Testis (tissue), 3 donors: Measurements from ENCODE around the gene DDX24. TPM values are rescaled to one million over a fixed set of nuclear protein-coding genes. Genes with fewer than 3 reads are reported as not detected.

Experiments used
- DNase-seq: peaks from one replicate; pipeline ENCODE4 v3.0.0-alpha.2; 2019
- H3K27ac ChIP-seq, 2 donors: fragments of 200-600 bp; sonication (generic); one replicate each; pipeline ENCODE4 v1.5.1; 2019
- H3K27me3 ChIP-seq: fragments of 200-600 bp; sonication (generic); one replicate; pipeline ENCODE4 v1.5.1; 2019
- H3K36me3 ChIP-seq: fragments of 200-600 bp; sonication (generic); one replicate; pipeline ENCODE4 v1.5.1; 2017; ENCODE audit warnings: low read depth; ENCODE audit errors: missing control alignments
- H3K4me1 ChIP-seq: fragments of 200-600 bp; sonication (generic); one replicate; pipeline ENCODE4 v1.5.1; 2019
- H3K4me3 ChIP-seq, 2 donors: fragments of 200-600 bp; sonication (generic); one replicate each; pipeline ENCODE4 v1.5.1; 2017 to 2019
- H3K9me3 ChIP-seq: fragments of 200-600 bp; sonication (generic); one replicate; pipeline ENCODE4 v1.5.1; 2017
- POLR2A ChIP-seq: fragments of 450-650 bp; IDR thresholded peaks from one replicate; pipeline ENCODE4 v1.6.1; 2017; ENCODE audit warnings: antibody characterized with exemption, mild to moderate bottlenecking, moderate library complexity
- WGBS, 2 donors: methylation state at CpG; one replicate each; pipeline ENCODE4 v1.1.5; 2018; 5-methylcytosine and 5-hydroxymethylcytosine counted together
- intact Hi-C: fragments of 100-400 bp; cut with DNase I; formaldehyde crosslinking; loops from one replicate; pipeline ENCODE4 v1.15.1; 2023; ENCODE audit warnings: low total_unique reads
- polyA plus RNA-seq: library from polyadenylated mRNA; stranded (reverse); fragments of 350-450 nt; fragmentation: Illumina TruSeq; extraction: RNeasy Lipid Tissue Mini Kit (QIAGEN cat#74804); gene quantifications from one replicate; pipeline ENCODE4 v1.2.3, GENCODE V29; 2014; ENCODE audit warnings: low read depth, low replicate concordance; ENCODE audit not compliant: insufficient read depth
- total RNA-seq, 2 donors: library from RNA; depleted of rRNA; stranded (reverse); fragments of >200 nt; gene quantifications; one replicate each; pipeline ENCODE4 v1.2.3, GENCODE V29; 2016
- TF ChIP-seq, protein P1 (sequence below), 3 experiments: fragments of 450-650 bp in 2 of 3; fragments of 200-600 bp in 1 of 3; sonication (generic) in 1 of 3; IDR thresholded peaks; one replicate each; pipeline ENCODE4 v1.5.1; 2016 to 2019; ENCODE audit warnings: antibody characterized with exemption in 3 of 3, mild to moderate bottlenecking in 2 of 3, moderate library complexity in 1 of 3

DDX24 gene
- total and polyA plus RNA-seq, 3 donors from 2014 or later: 378 to 485 (median 431) TPM

DNA sequence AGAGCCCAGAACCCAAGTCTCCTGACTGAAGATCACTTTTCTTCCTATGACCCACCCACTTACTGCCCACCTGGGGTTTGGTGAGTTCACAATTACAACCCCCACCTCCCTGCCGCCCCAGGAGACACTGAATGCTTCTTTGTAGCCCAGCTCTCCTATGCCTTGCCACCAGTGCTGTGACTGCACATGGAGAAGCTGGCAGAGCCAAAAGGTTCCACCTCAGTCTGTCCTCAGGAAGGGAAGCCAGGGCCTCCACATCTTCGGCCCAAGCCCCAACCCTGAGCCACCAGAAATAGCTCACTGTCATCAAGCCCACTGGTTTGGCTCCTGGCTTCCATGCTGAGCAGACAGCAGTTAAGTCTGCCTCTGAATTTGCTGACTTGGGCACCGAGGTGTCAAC, 29.2 kb downstream of the DDX24 start:
- no peaks in the 10 kb centered on the region for H3K9me3 ChIP-seq

DNA sequence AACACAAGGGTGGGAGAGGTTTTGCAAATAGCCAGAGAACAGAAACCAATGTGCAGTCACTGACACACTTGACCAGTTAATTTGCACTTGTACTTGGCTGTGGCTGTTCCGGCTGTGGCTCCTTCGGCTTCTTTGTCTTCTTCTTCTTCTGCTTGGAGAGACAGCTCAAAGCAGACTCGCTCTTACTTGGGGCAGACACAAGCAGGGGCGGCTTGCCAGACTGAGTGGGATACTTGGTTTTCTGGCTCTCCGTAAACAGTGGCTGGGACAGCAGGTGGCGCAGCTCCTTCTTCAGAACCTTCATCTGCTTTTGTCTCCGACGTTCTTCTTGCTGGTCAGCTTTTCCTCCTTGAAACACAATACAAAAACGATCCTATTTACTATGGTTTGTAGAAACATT, 29.9 kb downstream of the DDX24 start:
- intact Hi-C loops: no loop called here
- H3K27ac ChIP-seq: peak overlapping the region; percentile 19 to 48
- DNase-seq: peak; percentile 84
- H3K9me3 ChIP-seq: no peaks in the 10 kb centered on the region
- H3K4me3 ChIP-seq: no peak overlapping the region
- WGBS, 2 donors: 37 to 51% methylated on average over 9 of the region's 9 CpGs
- H3K27me3 ChIP-seq: no peaks in the 10 kb centered on the region
- no peaks in the 10 kb centered on the region for H3K36me3 ChIP-seq
- TF ChIP-seq, protein P1, sequence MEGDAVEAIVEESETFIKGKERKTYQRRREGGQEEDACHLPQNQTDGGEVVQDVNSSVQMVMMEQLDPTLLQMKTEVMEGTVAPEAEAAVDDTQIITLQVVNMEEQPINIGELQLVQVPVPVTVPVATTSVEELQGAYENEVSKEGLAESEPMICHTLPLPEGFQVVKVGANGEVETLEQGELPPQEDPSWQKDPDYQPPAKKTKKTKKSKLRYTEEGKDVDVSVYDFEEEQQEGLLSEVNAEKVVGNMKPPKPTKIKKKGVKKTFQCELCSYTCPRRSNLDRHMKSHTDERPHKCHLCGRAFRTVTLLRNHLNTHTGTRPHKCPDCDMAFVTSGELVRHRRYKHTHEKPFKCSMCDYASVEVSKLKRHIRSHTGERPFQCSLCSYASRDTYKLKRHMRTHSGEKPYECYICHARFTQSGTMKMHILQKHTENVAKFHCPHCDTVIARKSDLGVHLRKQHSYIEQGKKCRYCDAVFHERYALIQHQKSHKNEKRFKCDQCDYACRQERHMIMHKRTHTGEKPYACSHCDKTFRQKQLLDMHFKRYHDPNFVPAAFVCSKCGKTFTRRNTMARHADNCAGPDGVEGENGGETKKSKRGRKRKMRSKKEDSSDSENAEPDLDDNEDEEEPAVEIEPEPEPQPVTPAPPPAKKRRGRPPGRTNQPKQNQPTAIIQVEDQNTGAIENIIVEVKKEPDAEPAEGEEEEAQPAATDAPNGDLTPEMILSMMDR (IDR thresholded peaks at IDR 0.05): peak; percentile 22 to 44 (median 43)
- no peak for TF ChIP-seq POLR2A
- H3K4me1 ChIP-seq: peaks cover 12% of the 10 kb centered on the region

More for the DNA sequence above, 29.2 kb downstream of the DDX24 start:
- H3K36me3 ChIP-seq: no peaks in the 10 kb centered on the region
- peaks cover 18% of the 10 kb centered on the region for H3K4me1 ChIP-seq
- peak; percentile 13 for DNase-seq
- no peaks in the 10 kb centered on the region for H3K27me3 ChIP-seq
- H3K27ac ChIP-seq: peak overlapping the region; percentile 19 to 48
- intact Hi-C loops: no loop called here
- H3K4me3 ChIP-seq: no peak overlapping the region
- TF ChIP-seq, protein P1 (IDR thresholded peaks at IDR 0.05): no peak
- TF ChIP-seq POLR2A: no peak
- WGBS, 2 donors: 66 to 87% methylated on average over 3 of the region's 3 CpGs

DNA sequence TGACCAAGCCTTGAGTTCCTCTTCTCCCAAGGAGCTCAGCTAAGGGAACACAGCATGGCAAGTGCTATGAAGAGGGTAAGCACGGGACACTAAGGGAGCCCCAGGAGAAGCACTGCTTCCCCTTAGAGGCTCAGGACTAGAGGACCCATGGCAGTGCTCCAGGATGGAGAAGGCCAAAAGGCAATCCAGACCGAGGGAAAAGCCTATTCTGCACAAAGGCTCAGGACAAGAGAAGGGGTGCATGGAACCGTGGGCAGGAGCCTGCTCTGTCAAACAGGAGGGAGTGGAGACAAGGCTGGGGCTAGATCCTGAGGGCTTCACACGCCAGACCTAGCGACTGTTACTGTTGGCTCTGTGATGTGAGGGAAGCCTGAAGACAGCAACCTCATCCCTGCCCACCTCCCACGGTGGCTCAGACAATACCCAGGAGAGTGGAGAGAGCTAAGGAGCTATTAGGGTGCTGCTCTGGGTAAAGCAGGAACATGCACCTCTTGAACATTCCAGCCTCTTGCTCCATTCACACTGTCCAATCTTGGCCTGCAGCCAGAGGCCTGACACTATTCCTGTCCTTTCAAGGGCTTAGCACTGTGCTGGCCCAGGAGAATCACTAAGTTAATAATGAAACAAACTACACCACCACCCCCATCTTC, 30.6 kb downstream of the DDX24 start:
- TF ChIP-seq, protein P1 (IDR thresholded peaks at IDR 0.05): no peak
- TF ChIP-seq POLR2A: no peak
- H3K27me3 ChIP-seq: no peaks in the 10 kb centered on the region
- 66 to 87% methylated on average over 6 of the region's 6 CpGs for WGBS, 2 donors
- DNase-seq: peak; percentile 48
- no peak overlapping the region for H3K4me3 ChIP-seq
- peak overlapping the region in 1 of 2 donors; percentile 11 for H3K27ac ChIP-seq
- intact Hi-C loops: no loop called here
- H3K9me3 ChIP-seq: no peaks in the 10 kb centered on the region
- no peaks in the 10 kb centered on the region for H3K36me3 ChIP-seq
- peaks cover 12% of the 10 kb centered on the region for H3K4me1 ChIP-seq

DNA sequence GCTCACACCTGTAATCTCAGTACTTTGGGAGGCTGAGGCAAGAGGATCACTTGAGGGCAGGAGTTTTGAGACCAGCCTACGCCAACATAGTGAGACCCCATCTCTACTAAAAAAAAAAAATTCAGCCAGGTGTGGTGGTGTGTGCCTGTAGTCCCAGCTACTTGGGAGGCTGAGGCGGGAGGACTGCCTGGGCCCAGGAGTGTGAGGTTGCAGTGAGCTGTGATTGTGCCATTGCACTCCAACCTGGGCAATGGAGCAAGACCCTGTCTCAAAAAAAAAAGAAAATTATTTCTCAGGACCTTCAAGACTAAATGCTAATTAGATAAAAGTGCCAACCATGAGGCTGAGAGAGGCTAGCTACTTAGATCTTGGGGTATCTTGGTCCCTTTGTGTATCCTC, 31.4 kb downstream of the DDX24 start:
- Histone ChIP-seq H3K9me3 (no peaks in the 10 kb centered on the region), H3K36me3 (no peaks in the 10 kb centered on the region), H3K4me1 (peaks cover 12% of the 10 kb centered on the region), H3K27ac (no peak overlapping the region), H3K27me3 (no peaks in the 10 kb centered on the region), H3K4me3 (no peak overlapping the region)
- no peak for DNase-seq
- TF ChIP-seq POLR2A: no peak
- TF ChIP-seq, protein P1 (IDR thresholded peaks at IDR 0.05): no peak
- WGBS, 2 donors: 94 to 97% methylated on average over 2 of the region's 2 CpGs
- intact Hi-C loops: no loop called here
